GM19099 (cell line): ENCODE measurements around the gene EPS8L1.

Experiments
- POLR2A ChIP-seq: IDR thresholded peaks from 3 replicates; pipeline ENCODE4 v1.6.1; 2011; ENCODE audit warnings: low read depth; ENCODE audit not compliant: insufficient read length; ENCODE audit errors: extremely low read depth

The EPS8L1 gene

GRCh38 chr19:55071129-55071502 lies 4.6 kb upstream of the EPS8L1 start:
- TF ChIP-seq POLR2A = no peak

GRCh38 chr19:55071913-55072312 lies 3.8 kb upstream of the EPS8L1 start:
- TF ChIP-seq POLR2A = no peak

- TF ChIP-seq POLR2A = no peak
These were observed 652 bp downstream of the EPS8L1 start for GRCh38 chr19:55076321-55076720.

GRCh38 chr19:55077106-55077505 lies 1.4 kb downstream of the EPS8L1 start:
- TF ChIP-seq POLR2A = no peak

GRCh38 chr19:55078996-55079395 lies 3.3 kb downstream of the EPS8L1 start:
- no peak for TF ChIP-seq POLR2A

- TF ChIP-seq POLR2A = no peak
These were observed 3.9 kb downstream of the EPS8L1 start for GRCh38 chr19:55079400-55080038.

GRCh38 chr19:55080121-55080967 lies 4.7 kb downstream of the EPS8L1 start:
- no peak for TF ChIP-seq POLR2A

- TF ChIP-seq POLR2A = peak; percentile 37
These were observed 5.5 kb downstream of the EPS8L1 start for GRCh38 chr19:55080968-55081769.

- TF ChIP-seq POLR2A = no peak
These were observed 6.0 kb downstream of the EPS8L1 start for GRCh38 chr19:55081770-55082019.

GRCh38 chr19:55082020-55082851 lies 6.6 kb downstream of the EPS8L1 start:
- no peak for TF ChIP-seq POLR2A

GRCh38 chr19:55083004-55083850 lies 7.6 kb downstream of the EPS8L1 start:
- TF ChIP-seq POLR2A = no peak

- TF ChIP-seq POLR2A = no peak
These were observed 8.7 kb downstream of the EPS8L1 start for GRCh38 chr19:55084416-55084815.

GRCh38 chr19:55085923-55086715 lies 10.4 kb downstream of the EPS8L1 start:
- TF ChIP-seq POLR2A = no peak
